ENCODE data around the gene FOSL2.

- no peak for TF ChIP-seq CTCF (IDR thresholded peaks at IDR 0.05; ENCODE audit: insufficient read depth, low read length)
- no peak for TF ChIP-seq SPI1 (IDR thresholded peaks at IDR 0.05; ENCODE audit: borderline replicate concordance, low read depth)
- no peak for TF ChIP-seq GABPA (IDR thresholded peaks at IDR 0.05; ENCODE audit: low read depth)
- no peak for TF ChIP-seq REST (IDR thresholded peaks at IDR 0.05; ENCODE audit: insufficient replicate concordance, low read depth)
- TF ChIP-seq POLR2AphosphoS5 (IDR thresholded peaks at IDR 0.05; ENCODE audit: low read depth) = no peak
Measured at GRCh38 chr2:28349546-28350165, 43.0 kb upstream of the FOSL2 start.

All from HL-60 (cell line).